A673 (cell line): ENCODE results near the gene NCKAP5.

Experiments
- CTCF ChIP-seq: fragments of 300-800, 200-600 bp; sonication (generic); conservative IDR thresholded peaks from 2 replicates; pipeline ENCODE4 v1.5.1; 2017; ENCODE audit warnings: low read depth, mild to moderate bottlenecking, antibody characterized with exemption, low read length, moderate library complexity, mixed read lengths
- EZH2 ChIP-seq: fragments of 200-600 bp; sonication (generic); IDR thresholded peaks from 2 replicates; pipeline ENCODE4 v1.6.1; 2017; ENCODE audit warnings: borderline replicate concordance, low read depth, mild to moderate bottlenecking, mixed read lengths, antibody characterized with exemption, low read length; ENCODE audit not compliant: poor library complexity, severe bottlenecking

- TF ChIP-seq CTCF: no peak
- no peak for TF ChIP-seq EZH2
Measured at GRCh38 chr2:133476931-133477615, 91.2 kb downstream of the NCKAP5 start.
